Activated CD4-positive, CD25-positive, alpha-beta regulatory T cell treated with anti-CD3 and anti-CD28 coated beads, Interleukin-2, amount 50 U/mL, for 24 hours (primary cell): ENCODE data around the gene PREX1.
"Not testable (repeated sequence)": the region's sequence is repeated elsewhere in the genome, so short reads cannot be mapped to it uniquely, and the experiment has no call there.

Experiments used
- ATAC-seq, 2 donors: fragments of 150-1000 bp; cut with Tn5 transposase; one replicate each; pipeline ENCODE4 v1.10.0; 2021; ENCODE audit warnings: mild to moderate bottlenecking in 1 of 2, moderate library complexity in 1 of 2

Gene PREX1, protein sequence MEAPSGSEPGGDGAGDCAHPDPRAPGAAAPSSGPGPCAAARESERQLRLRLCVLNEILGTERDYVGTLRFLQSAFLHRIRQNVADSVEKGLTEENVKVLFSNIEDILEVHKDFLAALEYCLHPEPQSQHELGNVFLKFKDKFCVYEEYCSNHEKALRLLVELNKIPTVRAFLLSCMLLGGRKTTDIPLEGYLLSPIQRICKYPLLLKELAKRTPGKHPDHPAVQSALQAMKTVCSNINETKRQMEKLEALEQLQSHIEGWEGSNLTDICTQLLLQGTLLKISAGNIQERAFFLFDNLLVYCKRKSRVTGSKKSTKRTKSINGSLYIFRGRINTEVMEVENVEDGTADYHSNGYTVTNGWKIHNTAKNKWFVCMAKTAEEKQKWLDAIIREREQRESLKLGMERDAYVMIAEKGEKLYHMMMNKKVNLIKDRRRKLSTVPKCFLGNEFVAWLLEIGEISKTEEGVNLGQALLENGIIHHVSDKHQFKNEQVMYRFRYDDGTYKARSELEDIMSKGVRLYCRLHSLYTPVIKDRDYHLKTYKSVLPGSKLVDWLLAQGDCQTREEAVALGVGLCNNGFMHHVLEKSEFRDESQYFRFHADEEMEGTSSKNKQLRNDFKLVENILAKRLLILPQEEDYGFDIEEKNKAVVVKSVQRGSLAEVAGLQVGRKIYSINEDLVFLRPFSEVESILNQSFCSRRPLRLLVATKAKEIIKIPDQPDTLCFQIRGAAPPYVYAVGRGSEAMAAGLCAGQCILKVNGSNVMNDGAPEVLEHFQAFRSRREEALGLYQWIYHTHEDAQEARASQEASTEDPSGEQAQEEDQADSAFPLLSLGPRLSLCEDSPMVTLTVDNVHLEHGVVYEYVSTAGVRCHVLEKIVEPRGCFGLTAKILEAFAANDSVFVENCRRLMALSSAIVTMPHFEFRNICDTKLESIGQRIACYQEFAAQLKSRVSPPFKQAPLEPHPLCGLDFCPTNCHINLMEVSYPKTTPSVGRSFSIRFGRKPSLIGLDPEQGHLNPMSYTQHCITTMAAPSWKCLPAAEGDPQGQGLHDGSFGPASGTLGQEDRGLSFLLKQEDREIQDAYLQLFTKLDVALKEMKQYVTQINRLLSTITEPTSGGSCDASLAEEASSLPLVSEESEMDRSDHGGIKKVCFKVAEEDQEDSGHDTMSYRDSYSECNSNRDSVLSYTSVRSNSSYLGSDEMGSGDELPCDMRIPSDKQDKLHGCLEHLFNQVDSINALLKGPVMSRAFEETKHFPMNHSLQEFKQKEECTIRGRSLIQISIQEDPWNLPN (N-terminal part only)

DNA sequence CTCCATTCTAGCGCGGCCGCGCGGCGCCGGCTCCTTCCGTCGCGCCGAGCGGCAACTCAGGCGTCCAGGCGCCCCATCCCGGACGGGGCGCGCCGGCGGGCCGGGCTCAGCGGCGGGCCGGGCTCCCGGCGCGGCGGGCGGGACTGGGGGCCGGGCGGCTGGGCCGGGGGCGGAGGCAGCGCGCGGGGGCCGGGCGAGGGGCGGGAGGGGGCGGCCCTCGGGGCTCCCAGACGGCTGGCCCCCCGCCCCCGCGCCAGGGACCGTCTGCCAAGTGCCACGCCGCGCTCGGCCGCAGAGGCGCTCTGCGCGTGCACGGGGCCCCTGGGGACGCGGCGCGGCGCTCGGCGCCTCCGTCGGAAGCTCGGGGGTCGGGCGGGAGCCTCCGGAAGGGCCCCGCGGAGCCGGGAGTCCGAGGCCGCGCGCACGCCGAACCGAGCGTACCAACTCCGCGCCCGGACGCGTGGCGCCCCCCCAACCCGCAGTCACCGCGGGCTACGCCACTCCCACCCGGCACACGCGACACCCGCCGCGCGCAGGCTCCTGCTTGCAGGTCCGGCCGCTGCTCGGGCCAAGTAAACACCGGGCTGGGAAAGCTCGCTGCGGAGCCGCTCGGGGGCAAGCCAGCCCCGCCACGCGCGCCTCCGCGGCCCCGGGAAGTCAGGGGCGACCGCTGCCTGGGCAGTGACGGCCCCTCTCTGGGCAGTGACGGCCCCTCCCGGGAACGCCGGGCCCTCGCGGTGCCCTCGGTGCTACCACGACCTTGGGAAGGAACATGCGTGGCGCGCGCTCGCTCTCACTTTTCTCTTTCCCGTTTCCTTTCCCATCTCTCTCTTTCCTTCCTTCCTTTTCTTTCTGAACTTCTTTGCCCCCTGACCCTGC, at the start of gene PREX1:
PREX1 (minus strand) TSS at position 145 of the 879 bp plus-strand sequence; CDS start at position 6, 139 bp downstream.
- ATAC-seq: peak; percentile 33 to 43

DNA sequence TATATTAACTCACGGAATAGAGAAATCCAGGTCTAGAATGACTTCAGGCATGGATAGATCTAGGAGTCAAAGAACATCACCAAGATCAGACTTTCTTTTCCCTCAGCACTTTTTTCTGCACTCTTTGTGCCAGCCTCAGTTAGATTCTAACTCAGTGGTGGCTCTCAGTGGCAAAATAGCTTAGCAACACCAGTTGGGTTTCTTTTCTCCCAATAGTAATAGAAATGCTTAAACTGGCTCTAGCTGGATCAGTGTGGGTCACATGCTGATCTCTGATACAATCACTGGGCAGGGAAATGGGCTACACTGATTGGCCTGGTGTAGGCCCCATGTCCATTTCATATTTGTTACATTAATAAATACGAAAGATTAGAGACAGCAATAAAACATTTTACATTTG, 49.5 kb upstream of the PREX1 start:
- no peak for ATAC-seq

DNA sequence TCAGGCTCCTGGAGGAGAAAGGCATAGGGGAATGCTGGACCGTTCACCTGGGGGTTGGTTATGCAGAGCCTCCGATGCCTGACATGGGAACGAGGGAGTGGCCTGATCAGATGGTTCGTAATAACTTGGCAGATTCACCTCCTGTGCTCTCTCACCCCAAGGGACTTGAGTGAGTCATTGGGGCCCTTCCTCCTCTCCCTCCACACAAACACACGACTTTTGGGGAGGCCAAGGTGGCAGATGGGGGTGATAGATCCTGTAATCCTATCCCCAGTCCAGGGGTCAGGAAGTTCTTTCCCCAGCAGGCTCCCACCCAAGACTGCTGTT, 48.1 kb upstream of the PREX1 start:
- no peak for ATAC-seq

GRCh38 chr20:48875233-48875913, 47.6 kb upstream of the PREX1 start:
- no peak for ATAC-seq

GRCh38 chr20:48869442-48869841, 41.6 kb upstream of the PREX1 start:
- ATAC-seq: not testable (repeated sequence)

DNA sequence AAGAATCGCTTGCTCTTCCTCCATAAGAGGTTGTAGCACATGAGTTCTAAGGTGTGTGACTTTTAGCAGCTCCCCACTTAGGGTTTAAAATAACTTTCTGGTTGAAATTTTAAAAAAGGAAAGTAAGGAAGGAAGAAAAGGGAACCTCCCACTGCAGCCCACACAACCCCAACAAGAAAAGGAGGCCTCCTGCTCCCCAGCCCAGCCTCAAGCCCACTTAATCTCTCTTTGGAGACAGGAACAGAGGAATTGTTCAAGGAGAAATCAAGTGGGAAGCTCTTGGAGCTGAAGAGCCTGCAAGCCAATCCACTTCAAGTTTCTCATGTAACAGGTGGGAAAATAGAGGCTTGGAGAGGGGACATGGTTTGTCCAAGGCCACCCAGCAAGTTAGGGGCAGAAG, 39.1 kb upstream of the PREX1 start:
- no peak for ATAC-seq

GRCh38 chr20:48864738-48865318, 37.0 kb upstream of the PREX1 start:
- no peak for ATAC-seq

- ATAC-seq: no peak
Measured at GRCh38 chr20:48864254-48864653, 36.5 kb upstream of the PREX1 start.

- no peak for ATAC-seq
Measured at GRCh38 chr20:48862279-48862678, 34.5 kb upstream of the PREX1 start.

DNA sequence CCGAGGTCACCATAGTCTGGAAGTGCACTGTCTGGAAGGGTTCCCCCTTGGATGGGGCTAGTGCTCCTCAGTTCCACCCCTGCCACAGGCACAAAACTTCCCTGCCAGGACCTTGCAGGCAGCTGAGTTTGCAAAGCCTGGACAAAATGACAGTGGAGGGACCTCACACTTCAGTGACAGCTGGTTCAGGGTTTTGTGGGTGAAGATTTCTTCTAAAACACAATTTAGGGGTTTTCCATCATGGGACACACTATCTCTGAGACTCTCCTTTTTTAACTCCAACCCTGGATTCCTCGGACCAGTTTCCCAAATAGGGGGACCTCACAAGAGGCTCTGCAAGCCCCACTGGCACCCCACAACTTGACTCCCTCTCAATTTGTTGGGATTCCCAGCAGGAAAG, 33.6 kb upstream of the PREX1 start:
- no peak for ATAC-seq

DNA sequence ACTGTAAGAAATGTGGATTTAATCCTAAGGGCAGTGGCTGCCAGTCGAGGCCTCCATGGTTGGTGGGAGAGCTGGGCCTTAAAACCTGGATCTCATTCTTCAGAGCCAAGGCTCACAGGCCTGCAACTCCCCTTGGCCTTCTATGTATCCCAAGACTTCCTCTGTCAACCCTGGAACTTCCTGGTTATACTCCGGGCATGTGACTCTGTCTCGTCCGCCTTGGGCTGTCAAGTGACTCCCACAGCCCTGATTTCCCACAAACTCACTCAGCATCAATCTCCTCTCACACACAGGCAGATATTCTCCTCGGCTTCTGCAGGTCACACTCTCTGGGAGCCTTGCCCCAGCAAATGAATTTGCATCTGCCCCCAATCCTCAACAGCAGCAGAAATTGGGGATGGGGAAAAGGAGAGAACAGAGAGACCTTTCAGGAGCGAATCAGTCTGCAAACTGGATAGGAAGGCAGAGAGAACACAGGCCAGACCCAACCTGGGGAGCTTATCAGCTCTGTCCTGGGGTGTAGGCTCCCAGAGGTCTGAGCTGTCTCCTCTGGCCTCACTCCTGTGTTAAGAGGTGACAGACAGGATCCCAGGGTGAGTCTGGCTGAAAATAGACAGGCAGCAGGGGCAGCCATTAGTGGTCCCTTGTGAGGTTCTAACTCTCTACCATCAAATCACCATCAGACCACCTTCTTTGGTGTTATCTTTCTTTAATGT, 30.4 kb upstream of the PREX1 start:
- no peak for ATAC-seq

- ATAC-seq: no peak
Measured at GRCh38 chr20:48856130-48856529, 28.3 kb upstream of the PREX1 start.

GRCh38 chr20:48855046-48855445, 27.2 kb upstream of the PREX1 start:
- ATAC-seq: peak in 1 of 2 donors; percentile 30

GRCh38 chr20:48852609-48853008, 24.8 kb upstream of the PREX1 start:
- ATAC-seq: no peak

- ATAC-seq: no peak
Measured at GRCh38 chr20:48851579-48851978, 23.8 kb upstream of the PREX1 start.

GRCh38 chr20:48850977-48851299, 23.1 kb upstream of the PREX1 start:
- ATAC-seq: no peak

DNA sequence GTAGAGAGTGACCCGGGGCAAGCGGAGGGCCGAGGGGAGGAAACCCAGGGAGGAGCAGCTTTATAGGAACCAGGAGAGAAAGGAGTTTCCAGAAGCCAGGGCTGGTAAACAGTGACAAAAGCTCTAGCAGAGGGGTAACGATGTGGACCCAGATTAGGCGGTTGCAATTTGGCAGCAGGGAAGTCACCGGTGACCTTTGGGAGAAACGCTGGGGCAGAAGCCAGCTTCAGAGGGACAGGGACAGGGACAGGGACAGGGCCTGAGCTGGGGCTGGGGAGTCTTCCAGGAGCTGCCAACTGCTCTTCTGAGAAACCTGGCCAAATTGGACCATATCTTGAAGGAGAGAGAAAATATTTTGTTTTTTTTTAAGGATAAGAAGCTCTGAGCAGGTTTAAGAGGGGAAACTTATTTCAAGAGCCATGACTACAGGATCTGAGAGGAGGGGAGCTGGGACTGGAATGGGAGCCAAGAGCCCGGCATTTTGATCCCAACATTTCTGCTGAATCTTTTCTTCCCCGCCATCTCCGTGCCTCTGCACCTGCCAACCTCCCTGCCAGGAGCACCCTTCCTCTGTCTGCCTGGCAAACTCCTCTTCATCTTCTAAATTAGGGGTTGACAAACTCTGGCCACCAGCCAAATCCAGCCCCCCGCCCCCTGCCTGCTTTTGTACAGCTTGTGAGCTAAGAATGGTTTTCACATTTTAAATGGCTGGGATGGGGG, 22.6 kb upstream of the PREX1 start:
- no peak for ATAC-seq

- no peak for ATAC-seq
Measured at GRCh38 chr20:48849779-48850178, 22.0 kb upstream of the PREX1 start.

GRCh38 chr20:48849299-48849698, 21.5 kb upstream of the PREX1 start:
- no peak for ATAC-seq
